Loucy (cell line): ENCODE measurements around the gene COQ5.

Experiments used
- EZH2phosphoT487 ChIP-seq: fragments of 200-600 bp; IDR thresholded peaks from 2 replicates; pipeline ENCODE4 v1.6.1; 2018; ENCODE audit warnings: antibody characterized with exemption, mild to moderate bottlenecking, moderate library complexity, borderline replicate concordance
- TF ChIP-seq, protein P1 (sequence below): fragments of 200-600 bp; sonication (generic); conservative IDR thresholded peaks from 2 replicates; pipeline ENCODE4 v1.5.1; 2014; ENCODE audit warnings: mild to moderate bottlenecking, antibody characterized with exemption, low read length

GRCh38 chr12:120490833-120491512 lies 38.0 kb downstream of the COQ5 start:
- TF ChIP-seq, protein P1, sequence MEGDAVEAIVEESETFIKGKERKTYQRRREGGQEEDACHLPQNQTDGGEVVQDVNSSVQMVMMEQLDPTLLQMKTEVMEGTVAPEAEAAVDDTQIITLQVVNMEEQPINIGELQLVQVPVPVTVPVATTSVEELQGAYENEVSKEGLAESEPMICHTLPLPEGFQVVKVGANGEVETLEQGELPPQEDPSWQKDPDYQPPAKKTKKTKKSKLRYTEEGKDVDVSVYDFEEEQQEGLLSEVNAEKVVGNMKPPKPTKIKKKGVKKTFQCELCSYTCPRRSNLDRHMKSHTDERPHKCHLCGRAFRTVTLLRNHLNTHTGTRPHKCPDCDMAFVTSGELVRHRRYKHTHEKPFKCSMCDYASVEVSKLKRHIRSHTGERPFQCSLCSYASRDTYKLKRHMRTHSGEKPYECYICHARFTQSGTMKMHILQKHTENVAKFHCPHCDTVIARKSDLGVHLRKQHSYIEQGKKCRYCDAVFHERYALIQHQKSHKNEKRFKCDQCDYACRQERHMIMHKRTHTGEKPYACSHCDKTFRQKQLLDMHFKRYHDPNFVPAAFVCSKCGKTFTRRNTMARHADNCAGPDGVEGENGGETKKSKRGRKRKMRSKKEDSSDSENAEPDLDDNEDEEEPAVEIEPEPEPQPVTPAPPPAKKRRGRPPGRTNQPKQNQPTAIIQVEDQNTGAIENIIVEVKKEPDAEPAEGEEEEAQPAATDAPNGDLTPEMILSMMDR: no peak
- TF ChIP-seq EZH2phosphoT487: no peak
